ENCODE measurements around the gene FLRT2.

FLRT2 gene

GRCh38 chr14:85531587-85532373 lies 1.8 kb downstream of the FLRT2 start:
- no peak for DNase-seq

DNA sequence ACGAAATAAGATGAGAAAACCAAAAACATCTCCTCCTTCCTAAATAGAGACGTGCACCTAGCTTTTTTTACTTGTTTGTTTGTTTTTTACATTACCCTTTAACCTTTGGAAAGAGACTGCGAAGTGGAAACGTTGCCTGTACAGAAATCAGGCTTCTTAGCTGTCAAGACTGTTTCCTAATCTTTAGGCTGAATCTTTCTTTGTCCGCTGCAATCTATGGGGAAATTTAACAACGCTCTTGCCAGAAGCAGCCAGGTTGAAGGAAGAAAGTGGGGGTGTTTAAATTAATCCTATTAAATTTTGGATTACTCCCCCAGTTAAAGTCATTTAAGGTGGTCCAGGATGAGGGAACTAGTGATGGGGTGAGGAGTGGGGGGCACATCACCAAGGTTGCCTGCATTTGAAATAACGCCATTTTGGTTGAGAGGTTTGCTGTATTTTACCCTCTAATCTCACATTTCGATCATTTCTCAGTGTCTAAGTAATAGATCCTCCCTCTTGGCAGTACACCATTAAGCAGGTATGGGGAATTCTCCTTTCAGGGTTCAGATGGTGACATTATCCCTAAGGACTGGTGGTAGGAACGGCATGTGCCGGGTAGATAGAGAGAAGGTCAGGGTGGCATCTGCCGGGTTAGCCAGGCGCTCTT lies 2.6 kb downstream of the FLRT2 start:
- DNase-seq = no peak

DNA sequence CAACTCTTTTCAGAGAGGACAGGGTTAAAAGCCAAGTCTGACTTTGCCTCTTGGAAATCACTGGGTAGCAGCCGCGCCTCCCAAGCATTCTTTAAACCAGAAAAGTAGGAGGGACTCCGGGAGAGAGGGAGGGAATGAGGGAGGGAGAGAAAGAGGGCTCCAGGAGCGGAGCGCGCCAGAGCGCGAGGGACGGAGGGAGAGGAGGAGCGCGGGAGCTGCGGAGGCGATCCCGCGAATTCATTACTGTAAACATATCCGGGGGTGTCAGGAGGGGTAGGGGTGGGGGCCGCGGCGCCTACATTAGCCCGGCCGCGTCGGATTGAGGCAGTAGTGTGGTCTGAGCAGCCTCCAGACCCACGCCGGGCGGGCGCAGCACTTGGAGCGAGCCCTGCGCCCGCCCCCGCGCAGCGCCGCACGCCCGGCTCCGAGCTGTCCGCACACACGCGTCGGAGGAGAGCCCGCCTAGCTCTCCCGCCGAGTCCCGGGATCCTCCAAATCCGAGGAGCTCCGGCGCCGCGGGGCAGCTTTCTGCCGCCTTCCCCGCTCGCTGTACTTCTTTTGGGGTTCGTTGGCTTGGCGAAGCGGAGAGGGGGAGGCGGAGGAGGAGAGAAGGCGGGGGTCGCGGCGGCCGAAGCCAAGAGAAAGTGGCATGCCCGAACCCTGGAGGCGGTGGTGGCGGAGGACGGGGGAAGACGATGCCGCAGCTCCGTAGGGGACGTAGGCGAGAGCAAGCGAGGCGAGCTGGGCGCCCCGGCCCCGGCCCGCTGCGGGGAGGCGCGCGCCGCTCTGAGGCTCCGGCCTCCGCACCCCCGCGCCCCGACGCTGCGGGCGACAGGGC lies 3.3 kb downstream of the FLRT2 start:
- DNase-seq = no peak

- no peak for DNase-seq
Measured at GRCh38 chr14:85533861-85534291, 3.9 kb downstream of the FLRT2 start.

DNA sequence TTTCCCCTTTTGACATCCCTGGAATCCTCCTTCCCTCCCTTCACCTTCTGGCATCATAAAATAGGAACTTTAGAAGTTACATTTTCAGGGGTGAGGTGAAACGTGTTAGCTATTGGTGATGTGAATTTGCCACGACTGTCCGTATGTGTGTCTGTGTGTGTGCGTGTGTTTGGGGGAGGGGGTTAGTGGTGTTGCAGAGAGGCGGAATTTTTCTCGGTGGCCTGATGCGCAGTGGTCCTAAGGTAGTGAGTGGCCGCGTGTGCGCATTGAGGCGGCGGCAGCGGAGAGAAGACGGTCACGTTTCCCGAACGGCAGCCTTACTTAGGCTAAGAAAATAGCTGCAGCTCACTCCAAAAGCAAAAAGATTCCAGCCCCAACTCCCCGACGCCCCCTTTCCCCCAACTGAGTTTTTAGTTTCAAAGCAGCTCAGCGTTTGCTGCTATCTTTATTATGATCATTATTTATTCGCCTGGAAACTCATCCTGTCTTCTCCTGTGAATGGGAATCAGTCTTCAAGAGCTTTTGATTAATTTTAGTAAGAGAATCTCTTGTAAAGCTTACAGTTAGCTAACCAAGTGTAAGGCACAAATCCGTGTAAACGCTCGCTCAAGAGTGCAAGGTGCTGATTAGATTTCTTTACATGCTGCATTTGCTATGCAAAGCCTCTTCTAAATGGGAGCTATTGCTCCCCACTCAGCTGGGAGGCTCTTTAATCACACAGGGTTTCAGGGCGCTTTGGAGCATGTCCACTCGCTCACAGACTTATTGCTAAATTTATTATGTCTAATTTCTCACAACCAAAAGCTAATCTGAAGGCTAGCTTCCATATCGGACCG lies 4.7 kb downstream of the FLRT2 start:
- DNase-seq = no peak

GRCh38 chr14:85535321-85535720 lies 5.4 kb downstream of the FLRT2 start:
- DNase-seq = no peak

DNA sequence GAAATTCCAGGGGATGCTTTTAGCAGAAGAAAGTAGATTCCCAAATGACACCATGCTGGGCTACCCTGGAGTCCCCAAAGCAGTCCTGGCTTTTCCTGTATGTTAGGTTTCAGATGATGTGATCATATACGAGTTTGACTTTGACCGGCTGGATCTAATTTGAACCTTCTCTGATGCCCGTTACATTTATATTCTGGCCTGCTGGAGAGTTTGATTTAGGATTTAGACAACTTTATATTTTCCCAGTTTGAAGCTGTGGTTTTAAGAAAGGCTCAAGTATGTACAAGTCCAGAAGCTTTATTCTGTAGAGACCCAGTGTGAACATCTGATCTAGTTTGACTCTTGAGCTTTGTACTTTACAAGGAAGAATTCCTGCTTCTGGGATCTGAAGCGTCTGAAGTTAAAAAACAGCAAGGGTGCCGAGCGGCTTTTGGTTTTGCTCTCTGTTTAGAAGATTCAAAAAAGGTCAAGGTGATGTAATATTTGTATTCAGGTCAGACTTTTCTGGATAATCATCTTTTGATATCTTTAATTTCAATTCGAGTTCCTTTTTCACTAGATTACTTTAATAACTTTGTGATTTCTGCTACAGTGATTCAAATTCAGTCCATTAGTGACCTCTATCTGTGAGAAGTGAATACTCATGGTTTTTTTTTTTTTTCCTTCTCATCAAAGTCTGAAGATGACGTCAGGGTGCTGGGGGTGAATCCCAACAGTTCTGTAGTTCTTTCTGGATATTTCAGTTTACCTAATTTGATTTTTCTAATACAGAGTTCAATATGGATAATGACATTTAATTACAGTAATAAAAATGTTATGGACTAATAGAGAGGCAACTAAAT lies 6.3 kb downstream of the FLRT2 start:
- DNase-seq = no peak

GRCh38 chr14:85536833-85537190 lies 6.9 kb downstream of the FLRT2 start:
- no peak for DNase-seq

- DNase-seq = no peak
Measured at GRCh38 chr14:85537526-85537925, 7.6 kb downstream of the FLRT2 start.

- no peak for DNase-seq
Measured at GRCh38 chr14:85538636-85539035, 8.7 kb downstream of the FLRT2 start.

DNA sequence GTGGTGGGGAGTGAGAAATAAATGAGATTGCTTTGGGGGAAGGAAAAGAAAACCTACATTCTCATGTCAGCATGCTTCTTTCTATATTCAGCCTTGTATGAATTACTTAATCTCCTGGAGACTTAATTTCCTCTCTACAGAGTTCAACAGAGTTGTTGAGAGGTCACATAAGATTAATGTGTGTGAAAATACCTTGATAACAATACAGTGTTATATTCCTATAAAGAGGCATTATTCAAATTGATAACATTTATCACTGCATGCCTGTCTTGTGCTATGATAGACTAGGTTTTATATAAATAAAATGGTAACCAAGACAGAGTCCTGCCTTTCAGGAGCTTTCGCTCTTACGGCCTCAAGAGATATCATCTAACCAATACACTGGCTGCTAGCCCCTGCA lies 9.6 kb downstream of the FLRT2 start:
- DNase-seq = no peak

DNA sequence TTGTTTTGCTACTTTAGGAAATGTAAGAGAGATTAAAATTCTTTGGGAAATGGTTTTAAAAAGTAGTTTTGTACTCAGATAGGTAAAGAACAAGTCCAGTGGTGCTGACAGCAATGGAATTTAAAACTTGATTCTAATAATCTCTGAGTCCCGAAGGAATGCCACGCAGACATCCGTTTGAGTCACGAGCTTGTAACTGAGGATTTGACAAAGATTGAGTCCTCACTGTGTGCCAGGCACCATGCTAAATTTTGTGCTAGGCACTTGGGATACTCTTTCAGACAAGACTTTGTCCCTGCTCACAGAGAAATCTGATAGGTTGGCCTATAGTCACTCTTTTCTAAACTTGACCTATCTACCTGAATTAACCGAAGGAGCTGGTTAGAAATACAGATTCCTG lies 12.7 kb downstream of the FLRT2 start:
- no peak for DNase-seq

DNA sequence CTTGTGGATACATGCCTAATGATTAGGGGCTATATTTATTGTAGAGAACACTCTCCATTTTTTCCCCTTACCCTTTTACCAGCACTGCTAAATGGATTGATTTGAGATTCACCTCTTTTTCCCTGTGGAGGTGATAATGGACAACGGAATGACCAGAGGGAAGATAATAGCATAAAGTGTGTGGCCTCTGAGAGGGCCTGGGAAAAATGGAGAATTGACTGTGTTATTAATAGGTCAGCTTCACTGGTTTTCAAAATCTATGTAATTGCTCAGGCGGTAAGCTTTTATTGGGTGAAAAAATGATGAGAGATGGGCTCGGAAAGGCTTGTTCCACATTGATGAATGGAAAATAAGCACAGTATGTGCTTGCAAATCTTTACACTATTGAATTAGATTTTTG lies 15.8 kb downstream of the FLRT2 start:
- no peak for DNase-seq

DNA sequence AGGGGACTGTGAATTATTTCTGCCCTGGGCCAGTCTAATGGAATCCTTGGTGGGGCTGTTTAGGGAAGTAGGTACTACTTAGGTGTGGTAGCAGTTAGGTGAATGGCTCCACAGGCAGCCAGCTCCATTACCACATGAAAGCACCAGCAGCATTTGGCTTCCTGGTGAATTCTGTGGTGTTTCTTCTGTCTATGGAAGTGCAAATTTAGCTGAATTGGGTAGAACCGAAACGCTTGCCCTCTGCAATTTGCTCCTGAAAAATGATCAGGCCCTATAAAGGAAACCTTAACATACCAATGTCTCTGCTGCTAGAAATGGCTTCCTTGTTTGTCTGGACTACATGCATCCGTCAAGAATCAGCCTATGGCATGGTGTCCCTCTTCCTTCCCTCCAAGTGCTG lies 16.4 kb downstream of the FLRT2 start:
- no peak for DNase-seq

DNA sequence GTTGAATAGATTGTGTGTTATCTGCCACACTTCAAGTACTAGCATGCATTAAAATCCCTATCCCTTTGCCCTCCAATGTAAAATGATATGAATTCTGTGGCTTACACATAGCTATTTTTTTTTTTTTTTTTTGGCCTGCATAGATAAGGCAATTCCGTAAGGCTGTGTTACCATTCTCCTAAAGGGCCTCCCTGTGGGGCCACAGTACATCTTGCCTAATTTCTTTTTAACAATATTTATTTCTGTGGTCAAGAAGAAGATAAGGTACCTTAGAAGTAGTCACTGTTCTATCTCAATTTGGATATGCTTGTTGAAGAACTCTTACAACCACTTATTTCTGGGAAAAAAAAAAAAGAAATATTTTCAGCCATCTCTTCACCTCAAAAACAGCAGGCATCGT lies 19.8 kb downstream of the FLRT2 start:
- DNase-seq = no peak

GRCh38 chr14:85554106-85554505 lies 24.2 kb downstream of the FLRT2 start:
- DNase-seq = no peak

- DNase-seq = no peak
Measured at GRCh38 chr14:85556267-85556666, 26.3 kb downstream of the FLRT2 start.

- no peak for DNase-seq
Measured at GRCh38 chr14:85558505-85558904, 28.6 kb downstream of the FLRT2 start.

GRCh38 chr14:85562630-85563029 lies 32.7 kb downstream of the FLRT2 start:
- no peak for DNase-seq

- DNase-seq = no peak
Measured at GRCh38 chr14:85564841-85565527, 35.0 kb downstream of the FLRT2 start.

- no peak for DNase-seq
Measured at GRCh38 chr14:85565862-85566296, 35.9 kb downstream of the FLRT2 start.

Measured in CD4-positive, alpha-beta T cell treated with Interleukin-4 for 4 hours (primary cell).